ENCODE data around the gene SIGLEC12. TPM values are rescaled to one million over a fixed set of nuclear protein-coding genes. Genes with fewer than 3 reads are reported as not detected.

SIGLEC12 gene
- total RNA-seq, 6 experiments from 2014 or later: not detected

- peaks cover 9% of the 10 kb centered on the region for H3K27me3 Mint-ChIP-seq (ENCODE audit: insufficient read depth)
- DNase-seq: no peak
- no peak overlapping the region for H3K27ac Mint-ChIP-seq
- TF ChIP-seq CTCF (IDR thresholded peaks at IDR 0.05): no peak
- H3K9me3 Mint-ChIP-seq: peaks cover 6% of the 10 kb centered on the region
- no peaks in the 10 kb centered on the region for H3K36me3 Mint-ChIP-seq (ENCODE audit: low read depth)
- peaks cover 7% of the 10 kb centered on the region for H3K4me1 Mint-ChIP-seq (ENCODE audit: low read depth)
- H3K4me3 Mint-ChIP-seq: no peak overlapping the region
Measured at GRCh38 chr19:51541458-51542357, 40.1 kb upstream of the SIGLEC12 start.

DNA sequence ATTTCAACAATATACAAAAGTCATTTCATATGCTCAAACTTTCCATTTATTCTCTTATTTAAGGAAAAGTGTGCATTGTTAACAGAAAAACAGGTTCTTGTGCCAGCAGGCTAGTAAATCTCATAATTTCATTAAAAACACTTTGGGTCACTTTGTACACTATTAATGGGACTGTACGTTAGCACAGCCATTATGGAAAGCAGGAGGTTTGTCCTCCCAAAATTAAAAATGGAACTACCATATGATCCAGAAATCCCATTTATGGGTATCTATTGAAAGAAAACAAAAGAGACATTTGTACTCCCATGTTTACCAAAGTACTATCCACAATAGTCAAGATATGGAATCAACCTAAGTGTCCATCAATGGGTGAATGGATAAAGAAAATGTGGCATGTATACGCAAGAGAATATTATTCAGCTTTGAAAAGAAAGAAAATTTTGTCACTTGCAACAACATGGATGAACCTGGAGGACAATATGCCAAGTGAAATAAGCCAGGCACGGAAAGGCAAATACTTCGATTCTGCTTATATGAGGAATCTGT lies 38.3 kb upstream of the SIGLEC12 start:
- Mint-ChIP-seq H3K36me3 (ENCODE audit: low read depth) (no peaks in the 10 kb centered on the region), H3K27ac (no peak overlapping the region), H3K9me3 (peaks cover 6% of the 10 kb centered on the region), H3K4me3 (no peak overlapping the region), H3K27me3 (ENCODE audit: insufficient read depth) (peaks cover 9% of the 10 kb centered on the region), H3K4me1 (ENCODE audit: low read depth) (peaks cover 7% of the 10 kb centered on the region; the same call in 1 of the 2 replicates)
- no peak for DNase-seq
- TF ChIP-seq CTCF (IDR thresholded peaks at IDR 0.05): no peak

GRCh38 chr19:51535535-51535934 lies 33.9 kb upstream of the SIGLEC12 start:
- Mint-ChIP-seq H3K4me3 (no peak overlapping the region), H3K27me3 (ENCODE audit: insufficient read depth) (peaks cover 3% of the 10 kb centered on the region; the same call in 1 of the 2 replicates), H3K36me3 (ENCODE audit: low read depth) (no peaks in the 10 kb centered on the region), H3K4me1 (ENCODE audit: low read depth) (peaks cover 7% of the 10 kb centered on the region; the same call in 1 of the 2 replicates), H3K9me3 (no peaks in the 10 kb centered on the region; the same call in 1 of the 2 replicates), H3K27ac (no peak overlapping the region)
- DNase-seq: no peak
- no peak for TF ChIP-seq CTCF (IDR thresholded peaks at IDR 0.05)

- H3K4me1 Mint-ChIP-seq (ENCODE audit: low read depth): peaks cover 6% of the 10 kb centered on the region; the same call in 1 of the 2 replicates
- peaks cover 13% of the 10 kb centered on the region for H3K27me3 Mint-ChIP-seq (ENCODE audit: insufficient read depth)
- no peak within 1 kb of the TSS for H3K27ac Mint-ChIP-seq
- no peak for TF ChIP-seq CTCF (IDR thresholded peaks at IDR 0.05)
- peaks cover 16% of the 10 kb centered on the region; the same call in 1 of the 2 replicates for H3K9me3 Mint-ChIP-seq
- no peak within 1 kb of the TSS for H3K4me3 Mint-ChIP-seq
- no peaks in the 10 kb centered on the region for H3K36me3 Mint-ChIP-seq (ENCODE audit: low read depth)
- DNase-seq: no peak
Measured at GRCh38 chr19:51531349-51532315, 30.0 kb upstream of the SIGLEC12 start, which contains the start of gene SIGLEC6. Gene SIGLEC6, minus strand, starts transcription at chr19:51531670. Its CDS starts 22 bp downstream, at chr19:51531648.

GRCh38 chr19:51530616-51531015 lies 29.0 kb upstream of the SIGLEC12 start:
- H3K9me3 Mint-ChIP-seq: peaks cover 16% of the 10 kb centered on the region; the same call in 1 of the 2 replicates
- no peak for DNase-seq
- no peaks in the 10 kb centered on the region for H3K4me1 Mint-ChIP-seq (ENCODE audit: low read depth)
- H3K27me3 Mint-ChIP-seq (ENCODE audit: insufficient read depth): peaks cover 13% of the 10 kb centered on the region
- H3K27ac Mint-ChIP-seq: no peak overlapping the region
- no peak overlapping the region for H3K4me3 Mint-ChIP-seq
- no peak for TF ChIP-seq CTCF (IDR thresholded peaks at IDR 0.05)
- H3K36me3 Mint-ChIP-seq (ENCODE audit: low read depth): no peaks in the 10 kb centered on the region

Data from HFFc6 (cell line).